Fibroblast of gingiva (primary cell): Measurements from ENCODE around the gene PTPRN2.

ENCODE experiments used
- DNase-seq: peaks from one replicate; pipeline ENCODE4 v3.0.0-alpha.2; 2011; ENCODE audit warnings: low read depth

Gene PTPRN2

GRCh38 chr7:157581740-157582139 lies 1005.9 kb downstream of the PTPRN2 start:
- no peak for DNase-seq

- DNase-seq: no peak
Observed at GRCh38 chr7:157580324-157580723, 1007.3 kb downstream of the PTPRN2 start.

- no peak for DNase-seq
Observed at GRCh38 chr7:157579425-157579824, 1008.2 kb downstream of the PTPRN2 start.

- no peak for DNase-seq
Observed at GRCh38 chr7:157577796-157578339, 1009.8 kb downstream of the PTPRN2 start.

- no peak for DNase-seq
Observed at GRCh38 chr7:157577061-157577460, 1010.6 kb downstream of the PTPRN2 start.

GRCh38 chr7:157576415-157576814 lies 1011.2 kb downstream of the PTPRN2 start:
- DNase-seq: no peak

- DNase-seq: no peak
Observed at GRCh38 chr7:157575777-157576176, 1011.8 kb downstream of the PTPRN2 start.

- DNase-seq: no peak
Observed at GRCh38 chr7:157574914-157575586, 1012.6 kb downstream of the PTPRN2 start.

GRCh38 chr7:157574120-157574825 lies 1013.4 kb downstream of the PTPRN2 start:
- no peak for DNase-seq

GRCh38 chr7:157573244-157573643 lies 1014.4 kb downstream of the PTPRN2 start:
- DNase-seq: no peak

- no peak for DNase-seq
Observed at GRCh38 chr7:157572622-157573021, 1015.0 kb downstream of the PTPRN2 start.

GRCh38 chr7:157570531-157571200 lies 1017.0 kb downstream of the PTPRN2 start:
- DNase-seq: no peak

- DNase-seq: no peak
Observed at GRCh38 chr7:157569967-157570366, 1017.7 kb downstream of the PTPRN2 start.

- DNase-seq: peak; percentile 7
Observed at GRCh38 chr7:157568770-157569584, 1018.6 kb downstream of the PTPRN2 start.

- DNase-seq: no peak
Observed at GRCh38 chr7:157568106-157568769, 1019.4 kb downstream of the PTPRN2 start.

GRCh38 chr7:157567666-157568065 lies 1020.0 kb downstream of the PTPRN2 start:
- no peak for DNase-seq

- DNase-seq: no peak
Observed at GRCh38 chr7:157566631-157567006, 1021.0 kb downstream of the PTPRN2 start.

- no peak for DNase-seq
Observed at GRCh38 chr7:157565981-157566630, 1021.5 kb downstream of the PTPRN2 start.

GRCh38 chr7:157565201-157565626 lies 1022.4 kb downstream of the PTPRN2 start:
- DNase-seq: no peak

- no peak for DNase-seq
Observed at GRCh38 chr7:157564517-157565177, 1023.0 kb downstream of the PTPRN2 start.
